ENCODE data around the gene LANCL3.
"Not testable (repeated sequence)": the region's sequence is repeated elsewhere in the genome, so short reads cannot be mapped to it uniquely, and the experiment has no call there.

LANCL3 gene

GRCh38 chrX:37571426-37572107, at the start of gene LANCL3:
LANCL3 (plus strand) TSS chrX:37571661; CDS start chrX:37571871, 210 bp downstream.
- not testable (repeated sequence) for TF ChIP-seq TAF1 (IDR thresholded peaks at IDR 0.05; ENCODE audit: low read depth); YY1 (IDR thresholded peaks at IDR 0.05; ENCODE audit: low read depth); NFIC (IDR thresholded peaks at IDR 0.05)

DNA sequence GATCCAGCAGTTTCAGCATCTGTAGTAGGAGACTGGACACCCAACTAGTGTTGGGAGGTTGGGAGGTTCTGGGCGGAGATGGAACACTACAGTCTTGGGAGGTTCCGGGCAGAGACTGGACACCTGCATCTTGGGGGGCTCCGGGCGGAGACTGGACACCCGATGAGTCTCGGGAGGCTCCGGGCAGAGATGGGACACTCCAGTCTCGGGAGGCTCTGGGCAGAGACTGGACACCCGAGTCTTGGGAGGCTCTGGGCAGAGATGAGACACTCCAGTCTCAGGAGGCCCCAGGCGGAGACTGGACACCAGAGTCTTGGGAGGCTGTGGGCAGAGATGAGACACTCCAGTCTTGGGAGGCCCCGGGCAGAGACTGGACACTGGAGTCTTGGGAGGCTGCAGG, 29.5 kb upstream of the LANCL3 start:
- no peak for TF ChIP-seq CREB1 (IDR thresholded peaks at IDR 0.05; ENCODE audit: low read depth)
- no peak for TF ChIP-seq FOXM1 (IDR thresholded peaks at IDR 0.05; ENCODE audit: borderline replicate concordance, low read depth)
- TF ChIP-seq TAF1 (IDR thresholded peaks at IDR 0.05; ENCODE audit: low read depth): no peak
- TF ChIP-seq RAD21 (IDR thresholded peaks at IDR 0.05; ENCODE audit: low read depth): no peak
- TF ChIP-seq, protein P1, sequence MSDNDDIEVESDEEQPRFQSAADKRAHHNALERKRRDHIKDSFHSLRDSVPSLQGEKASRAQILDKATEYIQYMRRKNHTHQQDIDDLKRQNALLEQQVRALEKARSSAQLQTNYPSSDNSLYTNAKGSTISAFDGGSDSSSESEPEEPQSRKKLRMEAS (IDR thresholded peaks at IDR 0.05): no peak
- TF ChIP-seq ZBTB7A (IDR thresholded peaks at IDR 0.05; ENCODE audit: low read depth): no peak
- no peak for TF ChIP-seq TEAD4 (IDR thresholded peaks at IDR 0.05)
- no peak for TF ChIP-seq YY1 (IDR thresholded peaks at IDR 0.05; ENCODE audit: low read depth)
- TF ChIP-seq NFIC (IDR thresholded peaks at IDR 0.05): no peak
- no peak for TF ChIP-seq REST (IDR thresholded peaks at IDR 0.05; ENCODE audit: low read depth)
- TF ChIP-seq EGR1 (IDR thresholded peaks at IDR 0.05): no peak
- TF ChIP-seq TCF12 (IDR thresholded peaks at IDR 0.05; ENCODE audit: low read depth): no peak
- TF ChIP-seq CEBPB (IDR thresholded peaks at IDR 0.05): no peak
- TF ChIP-seq, protein P2, sequence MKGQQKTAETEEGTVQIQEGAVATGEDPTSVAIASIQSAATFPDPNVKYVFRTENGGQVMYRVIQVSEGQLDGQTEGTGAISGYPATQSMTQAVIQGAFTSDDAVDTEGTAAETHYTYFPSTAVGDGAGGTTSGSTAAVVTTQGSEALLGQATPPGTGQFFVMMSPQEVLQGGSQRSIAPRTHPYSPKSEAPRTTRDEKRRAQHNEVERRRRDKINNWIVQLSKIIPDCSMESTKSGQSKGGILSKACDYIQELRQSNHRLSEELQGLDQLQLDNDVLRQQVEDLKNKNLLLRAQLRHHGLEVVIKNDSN (IDR thresholded peaks at IDR 0.05): no peak
- TF ChIP-seq EP300 (IDR thresholded peaks at IDR 0.05; ENCODE audit: borderline replicate concordance): no peak

- TF ChIP-seq NFIC (IDR thresholded peaks at IDR 0.05): no peak
- TF ChIP-seq, protein P1 (IDR thresholded peaks at IDR 0.05): no peak
- TF ChIP-seq FOXM1 (IDR thresholded peaks at IDR 0.05; ENCODE audit: borderline replicate concordance, low read depth): no peak
- no peak for TF ChIP-seq TCF12 (IDR thresholded peaks at IDR 0.05; ENCODE audit: low read depth)
- no peak for TF ChIP-seq TEAD4 (IDR thresholded peaks at IDR 0.05)
- no peak for TF ChIP-seq TAF1 (IDR thresholded peaks at IDR 0.05; ENCODE audit: low read depth)
- no peak for TF ChIP-seq CREB1 (IDR thresholded peaks at IDR 0.05; ENCODE audit: low read depth)
- no peak for TF ChIP-seq YY1 (IDR thresholded peaks at IDR 0.05; ENCODE audit: low read depth)
- no peak for TF ChIP-seq REST (IDR thresholded peaks at IDR 0.05; ENCODE audit: low read depth)
- no peak for TF ChIP-seq EP300 (IDR thresholded peaks at IDR 0.05; ENCODE audit: borderline replicate concordance)
- no peak for TF ChIP-seq EGR1 (IDR thresholded peaks at IDR 0.05)
- no peak for TF ChIP-seq ZBTB7A (IDR thresholded peaks at IDR 0.05; ENCODE audit: low read depth)
These were observed 28.7 kb upstream of the LANCL3 start for GRCh38 chrX:37542791-37543190.

DNA sequence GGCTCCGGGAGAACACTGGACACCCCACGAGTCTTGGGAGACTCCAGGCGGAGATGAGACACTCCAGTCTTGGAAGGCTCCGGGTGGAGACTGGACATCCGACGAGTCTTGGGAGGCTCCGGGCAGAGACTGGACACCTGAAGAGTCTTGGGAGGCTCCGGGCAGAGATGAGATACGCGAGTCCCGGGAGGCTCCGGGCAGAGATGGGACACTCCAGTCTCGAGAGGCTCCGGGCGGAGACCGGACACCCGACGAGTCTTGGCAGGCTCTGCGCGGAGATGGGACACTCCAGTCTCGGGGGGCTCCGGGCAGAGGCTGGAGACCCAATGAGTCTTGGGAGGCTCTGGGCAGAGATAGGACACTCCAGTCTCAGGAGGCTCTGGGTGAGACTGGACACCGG, 28.1 kb upstream of the LANCL3 start:
- no peak for TF ChIP-seq EP300 (IDR thresholded peaks at IDR 0.05; ENCODE audit: borderline replicate concordance)
- TF ChIP-seq, protein P1 (IDR thresholded peaks at IDR 0.05): no peak

DNA sequence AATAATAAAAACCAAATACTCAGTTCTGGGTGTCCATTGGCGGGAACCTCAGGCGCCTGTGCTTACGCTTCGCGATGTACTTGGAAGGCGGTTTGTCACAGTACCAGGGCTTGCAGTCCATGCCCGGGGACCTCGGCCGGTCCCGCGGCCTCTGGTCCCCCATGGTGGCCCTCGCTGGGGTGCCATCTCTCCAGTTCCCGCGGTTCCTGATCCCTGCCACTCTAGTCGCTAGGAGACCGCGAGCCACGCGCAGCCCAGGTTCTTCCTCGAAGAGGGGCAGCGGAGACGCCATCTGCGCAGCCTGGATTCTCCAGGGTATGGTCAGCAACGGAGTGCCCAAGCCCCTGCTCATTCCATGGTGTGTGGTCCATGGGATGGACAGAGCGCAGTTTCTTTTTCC, 26.4 kb upstream of the LANCL3 start:
- no peak for TF ChIP-seq CREB1 (IDR thresholded peaks at IDR 0.05; ENCODE audit: low read depth)
- TF ChIP-seq NFIC (IDR thresholded peaks at IDR 0.05): no peak
- TF ChIP-seq ZBTB7A (IDR thresholded peaks at IDR 0.05; ENCODE audit: low read depth): no peak
- no peak for TF ChIP-seq YY1 (IDR thresholded peaks at IDR 0.05; ENCODE audit: low read depth)
- TF ChIP-seq, protein P1 (IDR thresholded peaks at IDR 0.05): no peak
- TF ChIP-seq TEAD4 (IDR thresholded peaks at IDR 0.05): no peak
- TF ChIP-seq, protein P2 (IDR thresholded peaks at IDR 0.05): no peak
- no peak for TF ChIP-seq FOXM1 (IDR thresholded peaks at IDR 0.05; ENCODE audit: borderline replicate concordance, low read depth)
- TF ChIP-seq EP300 (IDR thresholded peaks at IDR 0.05; ENCODE audit: borderline replicate concordance): no peak
- TF ChIP-seq CEBPB (IDR thresholded peaks at IDR 0.05): no peak
- TF ChIP-seq TCF12 (IDR thresholded peaks at IDR 0.05; ENCODE audit: low read depth): no peak
- TF ChIP-seq EGR1 (IDR thresholded peaks at IDR 0.05): no peak
- no peak for TF ChIP-seq TAF1 (IDR thresholded peaks at IDR 0.05; ENCODE audit: low read depth)
- TF ChIP-seq RAD21 (IDR thresholded peaks at IDR 0.05; ENCODE audit: low read depth): no peak
- no peak for TF ChIP-seq REST (IDR thresholded peaks at IDR 0.05; ENCODE audit: low read depth)

All from Ishikawa (cell line).